ENCODE data around the gene TIMP2. TPM values are rescaled to one million over a fixed set of nuclear protein-coding genes. Genes with fewer than 3 reads are reported as not detected.
"Not testable (repeated sequence)": the region's sequence is repeated elsewhere in the genome, so short reads cannot be mapped to it uniquely, and the experiment has no call there.

The TIMP2 gene
- total RNA-seq, 2 donors from 2014 or later: 161 to 191 TPM

DNA sequence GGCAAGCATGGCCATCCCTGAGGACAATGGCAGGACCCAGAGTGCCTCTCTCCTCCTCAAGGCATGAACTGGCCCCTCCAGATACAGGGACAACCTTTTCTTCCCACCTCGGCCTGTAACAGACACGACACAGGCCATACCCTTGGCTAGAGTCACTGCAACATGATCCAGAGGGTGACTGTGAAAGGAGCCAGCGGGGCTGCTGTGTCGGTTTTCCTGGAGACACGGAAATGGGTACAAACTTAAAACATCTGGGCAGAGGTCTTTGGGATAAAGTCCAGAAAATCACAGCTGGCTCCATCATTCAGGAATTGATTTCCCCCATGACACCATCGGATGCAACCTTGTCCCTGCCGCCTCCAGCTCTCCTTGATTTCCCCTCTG lies 27.5 kb downstream of the TIMP2 start:
- no peak for ATAC-seq
- intact Hi-C loops (cut with DNase I): no loop called here
- DNase-seq: no peak

DNA sequence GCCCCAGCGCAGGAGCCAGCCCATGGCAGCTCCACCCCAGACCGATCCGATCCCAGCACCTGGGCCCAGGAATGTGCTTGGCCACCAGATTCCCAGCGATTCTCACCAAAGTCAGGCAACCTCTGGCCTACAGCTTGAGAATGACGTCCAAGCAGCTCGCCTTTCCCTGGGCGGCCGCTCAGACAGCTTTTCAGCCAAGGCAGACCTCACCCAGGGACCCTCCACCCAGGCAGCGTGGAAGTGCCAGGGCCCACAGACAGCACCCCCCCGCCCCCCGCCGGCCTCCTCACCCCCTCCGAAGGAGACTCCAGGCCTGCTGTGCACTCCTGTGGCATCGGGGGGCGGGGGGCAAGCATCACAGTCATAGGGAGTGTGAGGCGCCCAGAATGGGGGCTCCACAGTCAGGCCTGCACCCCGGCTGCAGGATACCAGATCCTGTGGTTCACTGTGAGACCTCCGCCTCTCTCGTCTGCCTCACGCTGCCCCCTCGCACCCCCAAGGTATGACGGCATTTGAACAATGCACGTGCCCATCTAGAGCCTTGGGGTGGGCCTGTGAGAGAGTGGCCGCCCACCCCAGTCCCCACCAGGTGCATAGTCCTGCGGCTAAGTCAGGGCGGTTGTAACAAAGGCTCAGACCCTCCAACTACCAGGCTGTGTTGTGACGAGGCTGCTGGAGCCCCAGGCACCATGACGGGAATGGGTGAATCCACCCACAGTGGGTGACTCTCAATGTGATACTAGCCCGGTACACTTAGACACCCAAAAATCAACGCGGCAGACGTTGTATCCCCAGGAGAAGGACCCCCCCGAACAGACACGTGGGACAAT lies 28.1 kb downstream of the TIMP2 start:
- no peak for ATAC-seq
- intact Hi-C loops (cut with DNase I): no loop called here
- DNase-seq: no peak

DNA sequence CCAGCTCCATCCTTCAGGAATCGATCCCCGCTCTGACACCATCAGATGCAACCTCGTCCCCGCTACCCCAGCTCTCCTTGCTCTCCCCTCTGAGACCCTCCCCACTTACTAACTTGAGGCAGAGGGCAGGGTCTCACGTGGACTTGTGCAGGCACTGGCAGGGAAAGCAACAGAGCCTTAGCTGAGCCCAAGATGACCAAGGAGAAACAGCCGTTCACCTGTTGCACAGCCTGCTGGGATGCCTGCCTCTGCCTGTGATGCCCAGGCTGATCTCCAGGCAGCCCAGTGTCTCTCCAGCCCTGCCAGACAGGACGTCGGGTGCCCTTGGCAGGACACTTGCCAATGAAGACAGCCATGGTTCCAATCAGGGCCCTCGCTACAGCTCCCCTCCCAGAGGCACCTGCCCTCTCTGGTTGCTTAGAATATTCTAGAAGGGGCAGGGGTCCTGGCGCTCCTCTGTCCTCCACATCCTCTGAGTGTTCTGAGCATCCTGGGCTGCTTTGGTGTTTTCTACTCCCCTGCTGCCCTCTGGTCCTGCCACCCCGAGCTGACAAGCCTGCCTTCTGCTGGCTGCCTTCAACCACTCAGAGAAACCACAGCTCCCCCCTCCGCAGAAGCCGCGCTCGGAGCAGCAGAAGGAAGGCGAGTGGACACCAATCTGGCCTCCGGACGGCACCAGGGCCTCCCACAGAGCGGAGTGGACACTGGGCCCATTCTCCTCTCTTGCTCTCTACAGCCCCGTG lies 28.9 kb downstream of the TIMP2 start:
- intact Hi-C loops (cut with DNase I): no loop called here
- ATAC-seq (peak in 1 of 2 donors; percentile 5), DNase-seq (no peak)

DNA sequence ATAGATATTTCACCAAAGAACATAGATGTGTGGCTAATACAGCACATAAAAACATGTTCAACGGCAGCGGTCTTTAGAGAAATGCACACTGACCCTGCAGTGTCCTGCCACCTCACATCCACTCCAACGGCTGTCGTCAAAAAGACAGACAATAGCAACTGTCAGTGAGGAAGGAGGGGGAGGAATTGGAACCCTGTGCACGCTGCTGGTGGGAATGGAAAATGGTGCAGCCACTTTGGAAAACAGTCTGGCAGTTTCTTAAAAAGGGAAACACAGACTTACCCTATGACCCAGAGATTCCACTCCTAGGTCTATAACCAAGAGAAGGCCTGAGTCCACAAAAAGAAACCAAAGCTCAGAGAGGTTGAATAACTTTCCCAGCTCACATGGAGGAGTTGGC lies 29.9 kb downstream of the TIMP2 start:
- no peak for ATAC-seq
- DNase-seq: no peak
- intact Hi-C loops (cut with DNase I): no loop called here

DNA sequence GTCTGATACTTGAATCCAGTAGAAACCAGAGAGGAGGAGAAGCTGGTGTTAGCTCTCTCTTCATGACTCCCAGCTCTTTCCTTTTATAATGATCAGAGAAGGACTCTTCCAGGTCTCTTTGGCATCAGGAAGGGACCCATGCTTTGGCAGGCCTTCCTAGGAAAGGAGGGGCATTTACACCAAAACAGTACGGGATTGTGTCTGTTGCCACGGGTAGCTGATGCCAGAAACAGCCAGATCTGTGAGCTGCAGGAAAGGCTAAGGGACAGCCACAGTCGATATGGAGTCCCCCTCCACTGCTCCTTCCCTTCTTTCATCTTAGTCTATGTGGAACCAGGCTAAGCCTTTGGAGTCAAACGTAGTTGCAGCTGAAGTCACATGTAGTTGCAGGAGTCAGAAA lies 31.5 kb downstream of the TIMP2 start:
- no peak for ATAC-seq
- no peak for DNase-seq

DNA sequence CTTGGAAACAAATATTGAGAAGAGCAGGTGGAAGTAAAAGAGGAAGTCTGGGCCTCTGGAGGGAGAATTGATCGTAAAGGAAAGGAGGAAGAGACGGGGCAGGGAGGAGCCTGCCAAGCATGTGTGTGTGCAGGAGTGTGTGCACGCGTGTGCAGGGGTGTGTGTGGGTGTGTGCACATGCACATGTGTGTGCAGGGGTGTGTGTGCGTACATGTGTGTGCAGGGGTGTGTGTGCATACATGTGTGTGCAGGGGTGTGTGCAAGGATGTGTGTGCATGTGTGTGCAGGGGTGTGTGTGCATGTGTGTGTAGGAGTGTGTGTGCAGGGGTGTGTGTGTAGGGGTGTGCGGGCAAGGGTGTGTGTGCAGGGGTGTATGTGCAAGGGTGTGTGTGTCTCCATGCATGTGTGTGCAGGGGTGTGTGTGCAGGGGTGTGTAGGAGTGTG lies 32.2 kb downstream of the TIMP2 start:
- DNase-seq (no peak), ATAC-seq (no peak)
- intact Hi-C loops (cut with DNase I): no loop called here

More for the DNA sequence above, 31.5 kb downstream of the TIMP2 start:
- intact Hi-C loops (cut with DNase I): no loop called here

DNA sequence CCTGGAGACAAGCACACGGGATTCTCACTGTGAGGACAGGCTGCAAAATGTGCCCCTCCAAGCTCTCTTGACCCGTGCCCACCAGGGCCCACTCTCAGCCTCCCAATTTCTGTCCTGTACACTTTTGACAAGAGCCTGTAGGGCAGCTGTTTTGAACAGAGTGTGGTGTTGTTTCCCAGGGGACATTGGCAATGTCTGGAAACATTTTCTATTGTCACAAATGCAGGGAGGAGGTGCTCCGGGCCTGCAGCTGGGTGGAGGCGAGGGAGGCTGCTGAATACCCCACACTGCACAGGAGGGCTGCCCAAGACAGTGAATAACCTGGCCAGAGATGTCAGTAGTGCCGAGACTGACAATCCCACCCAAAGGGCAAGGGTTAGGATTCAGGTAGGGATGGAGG lies 32.7 kb downstream of the TIMP2 start:
- intact Hi-C loops (cut with DNase I): no loop called here
- DNase-seq (no peak), ATAC-seq (no peak)

DNA sequence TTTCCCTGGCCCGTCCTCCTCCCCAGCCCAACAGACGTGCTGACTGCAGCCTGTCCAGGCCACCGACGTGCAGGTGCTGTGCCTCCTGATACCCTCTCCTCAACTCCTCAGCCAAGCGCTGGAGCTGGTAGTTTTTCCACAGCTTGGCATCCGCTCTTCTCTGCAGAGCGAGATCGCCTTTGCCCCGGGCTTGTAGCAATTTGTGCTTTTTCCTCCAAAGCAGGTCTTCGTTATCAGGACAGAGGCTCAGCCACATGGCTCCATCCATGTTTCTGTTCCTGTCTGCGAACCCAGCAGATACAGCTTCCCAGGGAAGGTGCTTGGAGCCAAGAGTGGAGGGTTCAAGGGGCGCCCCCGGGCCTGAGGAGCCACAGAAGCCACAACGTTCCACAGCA lies 33.1 kb downstream of the TIMP2 start:
- DNase-seq (no peak), ATAC-seq (no peak)
- intact Hi-C loops (cut with DNase I): no loop called here

DNA sequence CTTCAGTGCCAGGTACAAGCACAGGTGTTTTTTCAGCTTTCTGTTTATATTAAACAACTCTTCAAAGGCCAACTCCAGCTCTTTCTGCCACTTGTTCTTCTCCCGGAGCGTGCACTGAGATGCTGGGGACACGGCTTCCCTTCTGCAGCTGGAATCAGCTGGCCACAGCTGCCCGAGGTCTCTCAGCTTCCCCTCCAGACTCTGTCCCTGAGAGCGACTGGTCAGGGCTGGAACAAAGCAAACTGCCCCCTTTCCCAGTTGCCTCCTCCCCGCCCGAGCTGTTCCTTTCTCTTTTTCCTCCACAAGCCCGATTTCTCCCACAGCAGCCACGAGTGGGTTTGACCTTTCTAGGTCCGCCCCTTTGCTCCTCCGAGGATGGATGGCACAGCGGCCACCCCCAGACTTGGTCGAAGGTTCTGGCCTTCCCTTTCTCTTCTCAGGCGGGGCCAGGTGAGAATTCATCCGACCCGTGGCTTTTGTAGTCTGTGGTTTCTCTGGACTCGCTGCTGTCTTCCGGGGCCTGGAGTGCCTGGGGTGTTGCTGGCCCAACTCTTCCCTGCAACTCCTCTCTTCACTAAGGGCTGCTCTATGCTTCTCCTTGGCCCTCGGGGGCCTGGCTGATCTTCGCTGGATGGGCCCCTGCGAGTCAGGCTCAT lies 33.7 kb downstream of the TIMP2 start:
- ATAC-seq: peak in 1 of 2 donors; percentile 47

DNA sequence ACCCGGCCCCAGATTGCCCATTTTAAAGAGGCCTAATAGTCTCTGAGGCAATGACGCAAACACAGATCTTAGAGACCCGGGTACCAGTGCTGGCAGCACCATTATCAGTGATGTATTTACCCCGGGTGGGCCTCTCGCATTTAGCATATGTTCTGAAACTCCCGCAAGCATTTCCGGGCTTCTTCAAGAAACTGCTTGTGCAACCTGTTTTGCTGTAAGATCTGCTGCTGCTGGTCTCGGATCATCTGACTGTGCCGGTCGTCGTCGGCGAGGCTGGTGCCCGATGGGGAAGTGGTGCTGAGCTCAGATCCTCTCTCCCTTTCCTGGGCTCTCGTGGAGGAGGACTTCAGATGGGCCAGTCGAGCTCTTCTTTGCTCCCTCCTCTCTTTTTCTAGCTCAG lies 34.7 kb downstream of the TIMP2 start:
- intact Hi-C loops (cut with DNase I): no loop called here
- ATAC-seq: peak in 1 of 2 donors; percentile 60
- DNase-seq: peak; percentile 58

More for the DNA sequence above, 33.7 kb downstream of the TIMP2 start:
- intact Hi-C loops (cut with DNase I): no loop called here
- DNase-seq: no peak

DNA sequence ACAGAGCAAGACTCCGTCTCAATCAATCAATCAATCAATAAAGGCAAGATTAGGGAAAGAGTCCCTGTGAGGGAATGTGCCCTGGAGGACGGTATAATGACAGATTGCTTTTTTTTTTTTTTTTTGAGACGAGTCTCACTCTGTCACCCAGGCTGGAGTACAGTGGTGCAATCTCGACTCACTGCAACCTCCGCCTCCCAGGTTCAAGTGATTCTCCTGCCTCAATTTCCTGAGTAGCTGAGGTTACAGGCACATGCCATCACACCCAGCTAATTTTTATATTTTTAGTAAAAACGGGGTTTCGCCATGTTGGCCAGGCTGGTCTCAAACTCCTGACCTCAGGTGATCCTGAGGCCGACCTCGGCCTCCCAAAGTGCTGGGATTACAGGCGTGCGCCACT lies 35.1 kb downstream of the TIMP2 start:
- DNase-seq; intact Hi-C loops (cut with DNase I); ATAC-seq: not testable (repeated sequence)

DNA sequence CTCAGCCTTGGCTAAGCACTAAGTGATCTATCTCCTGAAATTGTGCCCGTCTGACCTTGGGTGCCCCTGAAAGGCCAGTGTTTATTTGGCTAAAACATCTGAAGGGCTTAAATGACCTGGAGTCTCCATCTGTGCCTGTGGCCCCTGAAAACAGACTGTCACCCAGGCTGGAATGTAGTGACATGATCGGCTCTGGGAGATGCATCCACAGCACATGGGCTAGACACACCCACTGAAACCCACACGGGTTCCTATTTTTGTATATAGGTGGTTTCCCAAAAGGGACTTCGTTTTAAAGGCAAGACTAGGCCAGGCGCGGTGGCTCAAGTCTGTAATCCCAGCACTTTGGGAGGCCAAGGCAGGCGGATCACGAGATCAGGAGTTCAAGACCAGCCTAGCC lies 35.7 kb downstream of the TIMP2 start:
- DNase-seq: no peak

DNA sequence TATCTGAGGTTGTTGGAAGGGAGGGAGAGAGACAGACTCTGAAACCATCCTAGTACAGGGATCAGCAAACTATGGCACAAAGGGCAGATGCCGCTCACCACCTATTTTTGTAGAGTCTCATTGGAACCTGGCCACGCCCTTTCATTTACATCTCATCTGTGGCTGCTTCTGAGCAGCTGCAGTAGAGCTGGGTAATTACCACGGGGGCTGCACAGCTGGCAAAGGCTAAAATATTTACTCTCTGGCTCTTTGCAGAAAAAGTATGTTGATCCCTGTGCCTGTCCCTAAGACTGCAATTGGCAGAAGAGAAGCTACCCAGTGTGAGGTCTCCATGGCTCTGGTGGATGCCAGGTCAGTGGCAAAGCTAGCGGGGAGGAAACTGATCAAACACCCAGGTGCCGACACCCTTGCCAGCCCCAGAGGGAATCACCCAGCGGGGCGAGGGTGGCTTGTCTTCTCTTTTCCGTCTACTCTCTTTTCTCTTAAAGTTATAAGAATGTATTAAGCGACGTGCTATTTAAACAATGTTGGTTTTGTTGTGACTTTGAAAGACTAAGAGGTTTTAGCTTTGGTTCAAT lies 36.2 kb downstream of the TIMP2 start:
- DNase-seq (no peak), ATAC-seq (no peak)
- intact Hi-C loops (cut with DNase I): no loop called here

More for the DNA sequence above, 35.7 kb downstream of the TIMP2 start:
- intact Hi-C loops (cut with DNase I): no loop called here
- no peak for ATAC-seq

DNA sequence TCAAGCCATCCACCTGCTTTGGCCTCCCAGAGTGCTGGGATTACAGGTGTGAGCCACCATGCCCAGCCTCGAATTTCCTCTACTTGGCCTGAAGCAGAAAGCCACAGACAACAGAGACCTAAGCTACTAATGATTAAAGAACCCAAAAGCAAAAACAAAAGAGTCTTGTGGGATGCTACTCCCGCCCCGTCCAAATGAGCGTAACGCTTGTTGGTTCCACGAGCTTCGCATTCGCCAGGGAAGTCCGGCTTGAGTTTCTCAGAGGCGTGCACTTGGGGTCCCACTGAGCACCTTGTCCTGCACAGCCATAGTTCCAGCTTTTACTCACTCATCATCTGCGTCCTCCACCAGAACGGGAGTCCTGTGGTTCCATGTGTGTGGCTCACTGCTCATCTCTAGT lies 38.2 kb downstream of the TIMP2 start:
- DNase-seq (no peak), ATAC-seq (no peak)
- intact Hi-C loops (cut with DNase I): no loop called here

DNA sequence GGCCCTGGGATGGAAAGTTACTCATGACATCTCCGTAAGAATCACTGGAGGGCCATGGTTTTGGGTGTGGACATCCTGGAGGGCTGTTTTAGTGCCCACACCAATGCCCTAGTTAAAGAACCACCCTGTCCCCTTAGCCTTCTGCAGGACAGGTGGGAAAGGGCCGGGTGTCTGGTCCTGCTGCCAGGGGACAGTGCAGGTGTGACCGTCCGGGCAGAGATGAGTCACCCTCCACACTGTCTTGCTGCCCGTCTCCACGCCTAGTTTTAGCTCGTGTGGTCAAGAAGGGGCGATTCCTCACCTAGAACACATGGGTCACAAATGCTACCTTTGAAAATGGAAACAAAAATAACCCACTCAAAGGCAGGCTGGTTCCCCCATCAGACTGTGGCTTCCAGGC lies 39.2 kb downstream of the TIMP2 start:
- intact Hi-C loops (cut with DNase I): no loop called here
- ATAC-seq (no peak), DNase-seq (no peak)

DNA sequence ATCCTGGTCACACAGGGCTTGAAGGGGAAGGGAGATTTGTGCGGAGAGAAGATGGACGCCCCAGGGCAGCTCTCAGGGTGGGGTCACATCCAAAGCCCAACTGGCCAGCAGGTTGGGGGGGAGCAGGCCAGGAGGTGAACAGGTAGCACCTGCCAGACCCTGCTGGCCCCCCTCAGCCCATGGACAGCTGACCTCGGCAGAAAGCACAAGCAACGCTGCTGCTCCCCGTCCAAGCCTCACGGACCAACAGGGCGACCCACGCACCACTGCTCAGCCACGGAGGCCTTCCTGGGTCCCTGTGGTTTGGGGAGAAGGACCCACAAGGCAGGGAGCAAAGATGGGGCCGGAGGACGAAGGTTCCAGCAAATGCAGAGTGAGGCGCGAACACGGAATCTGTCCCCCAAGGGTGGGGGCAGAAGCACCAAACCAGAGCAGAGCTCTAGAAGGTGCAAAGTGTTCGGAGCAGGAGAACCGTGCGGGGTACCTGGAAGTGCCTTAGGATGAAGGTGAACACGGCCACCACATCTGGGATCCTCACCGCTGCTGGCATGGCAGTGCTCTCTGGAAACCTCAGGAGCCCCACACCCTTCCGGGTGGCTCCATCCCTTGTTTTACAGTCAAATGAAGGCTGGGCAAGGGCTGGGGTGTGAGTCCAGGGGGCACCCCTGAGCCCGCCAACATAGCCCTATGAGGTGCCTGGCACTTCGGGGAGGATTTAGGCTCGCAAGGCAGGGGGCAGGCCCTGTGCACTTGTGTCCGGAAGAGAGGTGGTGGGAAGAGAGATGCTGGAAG lies 40.1 kb downstream of the TIMP2 start:
- intact Hi-C loops (cut with DNase I): loop anchor here in 1 of 2 donors (5.0 kb wide), 1 partner anchor 37 kb away; no protein-coding TSS in a partner anchor
- DNase-seq (no peak), ATAC-seq (no peak)

DNA sequence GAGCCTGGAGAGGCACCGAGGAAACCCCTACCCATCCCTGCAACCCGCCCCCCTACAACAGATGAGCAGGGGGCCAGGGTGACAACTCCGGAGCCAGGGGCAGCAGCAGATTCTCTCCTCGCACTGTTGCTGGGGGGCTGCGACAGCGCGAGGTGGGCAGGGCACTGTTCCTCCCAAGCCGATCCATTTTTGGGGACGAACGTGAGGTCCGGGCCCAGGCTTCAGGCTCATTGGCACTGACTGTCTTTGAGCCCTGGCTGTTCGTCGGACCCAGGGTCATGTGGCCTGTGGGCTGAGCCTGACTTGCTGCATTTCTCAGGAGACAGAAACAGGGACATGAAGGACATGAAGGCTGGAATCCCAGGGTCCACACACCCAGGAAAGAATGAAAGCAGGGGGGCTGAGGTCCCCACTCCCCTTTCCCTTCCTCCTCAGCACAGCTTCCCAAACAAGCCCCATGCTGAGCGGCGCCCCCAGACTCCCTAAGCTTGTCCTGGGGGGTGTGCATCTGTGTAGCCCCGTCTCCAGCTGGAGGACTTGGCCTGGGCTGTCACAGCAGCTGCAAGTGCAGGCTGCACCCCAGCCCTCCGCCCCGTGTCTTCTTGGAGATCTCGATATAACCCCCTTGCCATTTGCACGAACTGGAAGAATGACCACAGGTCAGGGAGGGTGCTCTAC lies 40.9 kb downstream of the TIMP2 start:
- DNase-seq (no peak), ATAC-seq (peak in 1 of 2 donors; percentile 1)
- intact Hi-C loops (cut with DNase I): loop anchor here in 1 of 2 donors (5.0 kb wide), 1 partner anchor 38 kb away; no protein-coding TSS in a partner anchor

DNA sequence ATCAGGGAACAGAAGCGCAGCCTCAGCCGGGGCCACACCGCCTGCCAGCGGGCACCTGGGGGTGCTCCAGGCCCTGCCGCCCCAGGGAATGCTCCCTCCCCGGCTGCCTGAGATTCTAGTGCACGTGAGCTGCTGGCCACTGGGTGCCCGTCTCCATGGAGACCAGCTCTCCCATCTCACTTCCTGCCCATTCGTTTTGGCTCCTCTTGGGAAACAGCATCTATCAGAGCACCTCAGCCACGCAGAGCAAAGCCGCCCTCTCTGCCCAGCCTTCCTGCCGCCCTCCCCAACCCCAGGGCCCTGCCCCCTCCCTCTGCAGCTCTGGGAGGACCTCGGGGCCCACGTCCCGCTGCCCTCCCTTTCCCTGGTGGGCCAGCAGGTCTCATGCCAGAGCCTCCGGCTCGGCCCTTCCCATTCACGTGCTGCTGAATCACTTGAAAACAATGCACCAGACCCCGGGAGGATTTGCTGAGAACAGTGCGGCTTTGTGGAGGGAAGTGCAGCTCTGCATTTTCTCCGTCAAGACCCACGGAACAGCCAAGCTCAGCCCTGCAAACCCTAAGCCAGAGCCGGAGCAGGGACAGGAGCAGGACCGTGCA lies 41.6 kb downstream of the TIMP2 start:
- DNase-seq: peak; percentile 84
- intact Hi-C loops (cut with DNase I): loop anchor here in 1 of 2 donors (5.0 kb wide), 1 partner anchor 39 kb away; no protein-coding TSS in a partner anchor
- ATAC-seq: peak; percentile 66 to 72
